Vagina (tissue), 2 donors: ENCODE data around the gene IL20RB.

ENCODE experiments used
- POLR2A ChIP-seq, 2 donors: fragments of 450-650 bp; IDR thresholded peaks; one replicate each; pipeline ENCODE4 v1.6.1; 2017; ENCODE audit warnings: antibody characterized with exemption in 2 of 2, mild to moderate bottlenecking in 2 of 2, moderate library complexity in 2 of 2
- POLR2AphosphoS5 ChIP-seq, 2 donors: sonication (generic); formaldehyde crosslinking; IDR thresholded peaks; one replicate each; pipeline ENCODE4 v1.9.0; 2017; ENCODE audit warnings: antibody characterized with exemption in 2 of 2, mild to moderate bottlenecking in 2 of 2, low read depth in 1 of 2; ENCODE audit not compliant: insufficient read depth in 1 of 2
- TF ChIP-seq, protein P1 (sequence below), 3 experiments: fragments of 450-650 bp in 2 of 3; fragments of 200-600 bp in 1 of 3; sonication (generic) in 1 of 3; IDR thresholded peaks; one replicate each; pipeline ENCODE4 v1.5.1; 2017 to 2019; ENCODE audit warnings: antibody characterized with exemption in 3 of 3, mild to moderate bottlenecking in 2 of 3, moderate library complexity in 2 of 3

DNA sequence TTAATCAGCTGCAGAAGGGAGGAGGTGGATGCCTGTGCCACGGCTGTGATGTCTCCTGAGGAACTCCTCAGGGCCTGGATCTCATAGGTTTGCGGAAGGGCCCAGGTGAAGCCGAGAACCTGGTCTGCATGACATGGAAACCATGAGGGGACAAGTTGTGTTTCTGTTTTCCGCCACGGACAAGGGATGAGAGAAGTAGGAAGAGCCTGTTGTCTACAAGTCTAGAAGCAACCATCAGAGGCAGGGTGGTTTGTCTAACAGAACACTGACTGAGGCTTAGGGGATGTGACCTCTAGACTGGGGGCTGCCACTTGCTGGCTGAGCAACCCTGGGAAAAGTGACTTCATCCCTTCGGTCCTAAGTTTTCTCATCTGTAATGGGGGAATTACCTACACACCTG, 52.4 kb downstream of the IL20RB start:
- TF ChIP-seq, protein P1, sequence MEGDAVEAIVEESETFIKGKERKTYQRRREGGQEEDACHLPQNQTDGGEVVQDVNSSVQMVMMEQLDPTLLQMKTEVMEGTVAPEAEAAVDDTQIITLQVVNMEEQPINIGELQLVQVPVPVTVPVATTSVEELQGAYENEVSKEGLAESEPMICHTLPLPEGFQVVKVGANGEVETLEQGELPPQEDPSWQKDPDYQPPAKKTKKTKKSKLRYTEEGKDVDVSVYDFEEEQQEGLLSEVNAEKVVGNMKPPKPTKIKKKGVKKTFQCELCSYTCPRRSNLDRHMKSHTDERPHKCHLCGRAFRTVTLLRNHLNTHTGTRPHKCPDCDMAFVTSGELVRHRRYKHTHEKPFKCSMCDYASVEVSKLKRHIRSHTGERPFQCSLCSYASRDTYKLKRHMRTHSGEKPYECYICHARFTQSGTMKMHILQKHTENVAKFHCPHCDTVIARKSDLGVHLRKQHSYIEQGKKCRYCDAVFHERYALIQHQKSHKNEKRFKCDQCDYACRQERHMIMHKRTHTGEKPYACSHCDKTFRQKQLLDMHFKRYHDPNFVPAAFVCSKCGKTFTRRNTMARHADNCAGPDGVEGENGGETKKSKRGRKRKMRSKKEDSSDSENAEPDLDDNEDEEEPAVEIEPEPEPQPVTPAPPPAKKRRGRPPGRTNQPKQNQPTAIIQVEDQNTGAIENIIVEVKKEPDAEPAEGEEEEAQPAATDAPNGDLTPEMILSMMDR (IDR thresholded peaks at IDR 0.05) = no peak
- TF ChIP-seq POLR2AphosphoS5 (IDR thresholded peaks at IDR 0.05; ENCODE audit: insufficient read depth in 1 of 2, low read depth in 1 of 2) = no peak
- TF ChIP-seq POLR2A (IDR thresholded peaks at IDR 0.05) = no peak
